HepG2 (cell line): ENCODE data around the gene GUK1. TPM values are rescaled to one million over a fixed set of nuclear protein-coding genes. Genes with fewer than 3 reads are reported as not detected.
A peak's percentile ranks its signal among the peaks of the same experiment; 100 is the strongest.

Experiments
- ATAC-seq: fragments of 200-7000 bp; cut with Tn5 transposase; 3 replicates; pipeline ENCODE4 v1.9.1; 2020; ENCODE audit warnings: mild to moderate bottlenecking, moderate library complexity
- BruUV-seq: library from RNA; stranded (reverse); fragments of 400-500 nt; replicated peaks from 2 replicates; lab custom pipeline; 2021; lab: Mats Ljungman, UMichigan
- CTCF ChIA-PET: fragments of 300-600 bp; formaldehyde crosslinking; extraction: SDS; loops from one replicate; lab custom pipeline; 2021; ENCODE audit warnings: low total read pairs, inconsistent platforms, low intra/inter-chr PET ratio; lab: Yijun Ruan, JAX
- POLR2A ChIA-PET: fragments of 350-600 bp; sonication (Branson Sonifier 250); formaldehyde crosslinking; loops from one replicate; lab custom pipeline; 2020; ENCODE audit warnings: antibody characterized with exemption, inconsistent platforms; lab: Yijun Ruan, JAX
- DNase-seq: peaks from one replicate; pipeline ENCODE4 v3.0.0-alpha.2; 2015; ENCODE audit warnings: low spot score
- FAIRE-seq: peaks from 3 replicates; lab custom pipeline; 2011; peaks lifted over from hg19 to GRCh38; lab: Jason Lieb, UNC
- H2AFZ ChIP-seq: one replicate; pipeline ENCODE4 v1.6.1; 2011; ENCODE audit warnings: low read length, inconsistent platforms
- H3K27ac ChIP-seq: fragments of 300-600 bp; 3 replicates; pipeline ENCODE4 v1.8.0; 2011; ENCODE audit warnings: mixed run types, mild to moderate bottlenecking, mixed read lengths, low read length, inconsistent platforms; ENCODE audit not compliant: insufficient read depth; ENCODE audit errors: extremely low read length
- H3K27me3 ChIP-seq, 2 experiments: fragments of 200-600 bp in 1 of 2; 2 replicates in 1 of 2; 3 replicates in 1 of 2; pipeline versions ENCODE4 v1.6.0 to v1.8.0; 2011; ENCODE audit warnings: low read length in 2 of 2, mild to moderate bottlenecking in 2 of 2, moderate library complexity in 2 of 2, inconsistent platforms in 1 of 2; ENCODE audit not compliant: insufficient read depth in 2 of 2, control insufficient read depth in 1 of 2
- H3K36me3 ChIP-seq, 2 experiments: fragments of 200-600 bp in 1 of 2; replicated peaks in 1 of 2; 2 replicates in 1 of 2; 3 replicates in 1 of 2; pipeline versions ENCODE4 v1.5.1 to v1.8.0; 2011; ENCODE audit warnings: low read length in 2 of 2, inconsistent platforms in 1 of 2; ENCODE audit not compliant: insufficient read depth in 2 of 2, control insufficient read depth in 1 of 2
- H3K4me1 ChIP-seq: 2 replicates; pipeline ENCODE4 v1.5.1; 2012; ENCODE audit warnings: low read length, inconsistent platforms; ENCODE audit not compliant: insufficient read depth
- H3K4me2 ChIP-seq: 2 replicates; pipeline ENCODE4 v1.6.0; 2011; ENCODE audit warnings: low read depth, low read length, inconsistent platforms
- H3K4me3 ChIP-seq, 3 experiments: fragments of 200-600 bp in 1 of 3; sonication (generic), shearing (Covaris generic) in 1 of 3; replicated peaks in 1 of 3; 2 replicates each; pipeline ENCODE4 v1.5.1; 2011 to 2016; ENCODE audit warnings: low read length in 3 of 3, inconsistent platforms in 2 of 3, low read depth in 2 of 3, mild to moderate bottlenecking in 2 of 3, control low read depth in 1 of 3, mixed read lengths in 1 of 3; ENCODE audit not compliant: insufficient read depth in 1 of 3
- H3K79me2 ChIP-seq: one replicate; pipeline ENCODE4 v1.6.1; 2011; ENCODE audit warnings: low read length, inconsistent platforms; ENCODE audit not compliant: insufficient read depth
- H3K9ac ChIP-seq: 2 replicates; pipeline ENCODE4 v1.6.0; 2011; ENCODE audit warnings: mild to moderate bottlenecking, low read depth, low read length, inconsistent platforms; ENCODE audit not compliant: insufficient read depth
- H3K9me3 ChIP-seq: 2 replicates; pipeline ENCODE4 v1.5.1; 2012; ENCODE audit warnings: mild to moderate bottlenecking, low read length
- H4K20me1 ChIP-seq: 2 replicates; pipeline ENCODE4 v1.6.0; 2011; ENCODE audit warnings: inconsistent platforms, mild to moderate bottlenecking, low read length, moderate library complexity; ENCODE audit not compliant: insufficient read depth
- ERF ChIP-seq: IDR thresholded peaks from 2 replicates; pipeline ENCODE4 v1.6.1; 2018; ENCODE audit warnings: missing biosample characterization, missing genetic modification reagents
- SOX6 ChIP-seq, 2 experiments: fragments of 450-650 bp in 1 of 2; sonication (generic) in 1 of 2; formaldehyde crosslinking in 1 of 2; IDR thresholded peaks; 2 replicates each; pipeline versions ENCODE4 v1.4.0 to v1.6.1; 2017 to 2020; ENCODE audit warnings: antibody characterized with exemption in 1 of 2, mild to moderate bottlenecking in 1 of 2, missing genetic modification reagents in 1 of 2
- STAG1 ChIP-seq: sonication (generic); formaldehyde crosslinking; IDR thresholded peaks from 2 replicates; pipeline ENCODE4 v1.4.0; 2020; ENCODE audit warnings: missing genetic modification reagents
- ZNF101 ChIP-seq: sonication (generic); formaldehyde crosslinking; IDR thresholded peaks from 2 replicates; pipeline ENCODE4 v1.4.0; 2020; ENCODE audit warnings: mild to moderate bottlenecking, low read depth, missing genetic modification reagents, borderline replicate concordance
- ZNF333 ChIP-seq: sonication (generic); formaldehyde crosslinking; IDR thresholded peaks from 2 replicates; pipeline ENCODE4 v1.4.0; 2020; ENCODE audit warnings: mild to moderate bottlenecking, missing genetic modification reagents, borderline replicate concordance
- WGBS: methylation state at CpG from one replicate; pipeline ENCODE4 v1.1.6; 2017; ENCODE audit warnings: low lambda C conversion rate; 5-methylcytosine and 5-hydroxymethylcytosine counted together
- in situ Hi-C: cut with HindIII; loops from 2 replicates; pipeline ENCODE4 v1.10.0; 2017; ENCODE audit warnings: low pct_unique_long_range_greater_than_20kb; ENCODE audit not compliant: extremely low pct_ligation_motif_present
- intact Hi-C: fragments of 100-400 bp; cut with micrococcal nuclease; formaldehyde crosslinking; loops from one replicate; pipeline ENCODE4 v1.10.0; 2022; ENCODE audit not compliant: unreplicated experiment
- polyA plus RNA-seq, 8 experiments: library from polyadenylated mRNA; depleted of rRNA in 3 of 8; stranded (reverse) in 7 of 8; unstranded in 1 of 8; fragments of >200 nt; fragmentation: Illumina TruSeq in 4 of 8; extraction: Trizol in 4 of 8; gene quantifications; 2 replicates each; pipeline versions ENCODE4 v1.2.1 to v1.2.3, GENCODE V29; 2011 to 2016; ENCODE audit warnings: low read depth in 4 of 8, missing spikeins in 1 of 8, mixed read lengths in 1 of 8; ENCODE audit not compliant: insufficient read depth in 1 of 8
- total RNA-seq, 5 experiments: library from RNA; depleted of rRNA; stranded (reverse); fragments of >200 nt; fragmentation: Illumina TruSeq; extraction: Trizol; gene quantifications; 2 replicates each; pipeline ENCODE4 v1.2.3, GENCODE V29; 2016; ENCODE audit warnings: low read depth in 1 of 5
- TF ChIP-seq, protein P1 (sequence below): sonication (generic); formaldehyde crosslinking; IDR thresholded peaks from 2 replicates; pipeline ENCODE4 v1.5.0; 2020; ENCODE audit warnings: mild to moderate bottlenecking, missing genetic modification reagents, moderate library complexity
- TF ChIP-seq, protein P2 (sequence below): sonication (generic); formaldehyde crosslinking; IDR thresholded peaks from 2 replicates; pipeline ENCODE4 v1.8.1; 2023; ENCODE audit warnings: mild to moderate bottlenecking, missing genetic modification reagents
- TF ChIP-seq, protein P3 (sequence below): sonication (generic); formaldehyde crosslinking; IDR thresholded peaks from 2 replicates; pipeline ENCODE4 v1.8.0; 2022; ENCODE audit warnings: mild to moderate bottlenecking, missing genetic modification reagents, moderate library complexity

Gene GUK1
- total and polyA plus RNA-seq, 2 of the 13 experiments (the other 11 are each of a cell fraction or from before 2014, with no cell fraction given): 116 to 154 TPM

DNA sequence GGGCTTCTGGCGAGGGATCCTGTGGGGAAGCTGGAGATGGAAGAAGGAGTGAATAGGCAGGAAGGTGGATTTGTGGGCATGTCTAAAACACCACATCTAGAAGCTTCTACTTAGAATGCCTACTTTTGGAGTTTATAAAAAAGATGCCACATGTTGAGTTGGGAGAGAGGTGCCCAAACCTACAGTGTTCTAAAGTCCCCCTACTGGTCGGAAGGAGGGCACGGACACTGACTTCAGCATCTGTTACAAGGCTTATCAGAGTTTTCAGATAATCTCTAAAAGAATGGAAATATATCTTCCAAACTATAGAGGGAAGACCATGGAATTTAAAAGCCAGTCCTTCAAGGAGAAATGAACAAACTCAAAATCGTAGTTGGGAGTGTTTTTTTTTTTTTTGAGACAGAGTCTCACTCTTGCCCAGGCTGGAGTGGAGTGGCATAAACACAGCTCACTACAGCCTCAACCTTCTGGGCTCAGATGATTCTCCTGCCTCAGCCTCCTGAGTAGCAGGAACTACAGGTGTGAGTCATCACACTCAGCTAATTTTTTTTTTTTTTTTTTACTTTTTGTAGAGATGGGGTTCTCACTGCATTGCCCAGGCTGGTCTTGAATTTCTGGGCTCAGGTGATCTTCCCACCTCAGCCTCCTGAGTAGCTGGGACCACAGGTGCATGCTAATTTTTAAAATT lies 40.3 kb downstream of the GUK1 start:
- ChIA-PET POLR2A (no interaction called here), CTCF (interaction anchor here (2.3 kb wide), 1 partner anchor 50 kb away, joined by 6 read pairs; no protein-coding TSS in a partner anchor)
- Histone ChIP-seq H4K20me1 (no peaks in the 10 kb centered on the region), H3K4me1 (peaks cover 7% of the 10 kb centered on the region), H3K27ac (no peak overlapping the region), H3K27me3 (no peaks in the 10 kb centered on the region; a peak in 1 of 5 replicates), H3K9ac (no peak overlapping the region), H3K4me3 (no peak overlapping the region), H3K4me2 (no peak overlapping the region), H2AFZ (no peak overlapping the region), H3K36me3 (no peaks in the 10 kb centered on the region), H3K79me2 (no peaks in the 10 kb centered on the region), H3K9me3 (no peaks in the 10 kb centered on the region)
- TF ChIP-seq STAG1: 0 out of 2 replicates have a peak, but pooled peaks have one; percentile 21
- TF ChIP-seq, protein P1, sequence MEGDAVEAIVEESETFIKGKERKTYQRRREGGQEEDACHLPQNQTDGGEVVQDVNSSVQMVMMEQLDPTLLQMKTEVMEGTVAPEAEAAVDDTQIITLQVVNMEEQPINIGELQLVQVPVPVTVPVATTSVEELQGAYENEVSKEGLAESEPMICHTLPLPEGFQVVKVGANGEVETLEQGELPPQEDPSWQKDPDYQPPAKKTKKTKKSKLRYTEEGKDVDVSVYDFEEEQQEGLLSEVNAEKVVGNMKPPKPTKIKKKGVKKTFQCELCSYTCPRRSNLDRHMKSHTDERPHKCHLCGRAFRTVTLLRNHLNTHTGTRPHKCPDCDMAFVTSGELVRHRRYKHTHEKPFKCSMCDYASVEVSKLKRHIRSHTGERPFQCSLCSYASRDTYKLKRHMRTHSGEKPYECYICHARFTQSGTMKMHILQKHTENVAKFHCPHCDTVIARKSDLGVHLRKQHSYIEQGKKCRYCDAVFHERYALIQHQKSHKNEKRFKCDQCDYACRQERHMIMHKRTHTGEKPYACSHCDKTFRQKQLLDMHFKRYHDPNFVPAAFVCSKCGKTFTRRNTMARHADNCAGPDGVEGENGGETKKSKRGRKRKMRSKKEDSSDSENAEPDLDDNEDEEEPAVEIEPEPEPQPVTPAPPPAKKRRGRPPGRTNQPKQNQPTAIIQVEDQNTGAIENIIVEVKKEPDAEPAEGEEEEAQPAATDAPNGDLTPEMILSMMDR (CRISPR knock-in tag): peak; percentile 36; the same call in 1 of the 2 replicates
- no peak for TF ChIP-seq ERF (CRISPR knock-in tag)
- in situ Hi-C loops (no loop called here), intact Hi-C loops (loop anchor here (2.0 kb wide), 1 partner anchor 50 kb away; no protein-coding TSS in a partner anchor)
- WGBS: 33% methylated on average over 4 of the region's 4 CpGs
- DNase-seq (peak; percentile 25), ATAC-seq (peak; percentile 66), FAIRE-seq (no peak)
- no TSS peak for BruUV-seq

DNA sequence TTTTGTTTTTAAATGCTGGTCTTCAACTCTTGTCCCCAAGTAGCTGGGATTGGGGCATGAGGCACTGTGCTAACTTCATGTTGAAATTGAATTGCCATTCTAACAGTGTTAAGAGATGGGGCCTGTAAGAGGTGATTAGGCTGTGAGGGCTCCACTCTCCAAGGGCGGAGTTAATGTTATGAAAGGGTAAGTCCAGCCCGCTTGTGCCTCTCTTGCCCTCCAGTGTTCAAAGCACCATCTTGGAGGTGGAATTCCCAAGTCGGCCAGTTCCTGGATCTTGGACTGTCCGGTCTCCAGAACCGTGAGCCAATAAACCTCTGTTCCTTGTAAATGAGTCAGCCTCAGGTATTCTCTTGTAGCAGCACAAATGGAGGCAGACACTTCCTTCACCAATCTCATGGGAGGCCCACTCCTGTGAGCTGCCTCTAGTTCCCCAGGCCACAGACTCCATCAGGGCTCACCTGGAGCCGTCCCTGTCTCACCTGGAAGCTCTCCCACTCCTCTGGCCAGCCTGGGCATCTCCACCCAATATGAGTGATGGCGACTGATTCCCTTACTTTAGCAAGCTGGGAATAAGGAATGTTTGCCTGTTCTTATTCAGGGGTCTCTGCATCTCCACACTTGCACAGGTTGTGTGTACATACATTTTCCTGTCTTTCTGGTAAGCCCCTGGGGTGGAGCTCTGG lies 41.0 kb downstream of the GUK1 start:
- POLR2A ChIA-PET: no interaction called here

More for the DNA sequence above, 41.0 kb downstream of the GUK1 start:
- H3K36me3 ChIP-seq: no peaks in the 10 kb centered on the region
- FAIRE-seq: no peak
- no peak overlapping the region for H2AFZ ChIP-seq
- intact Hi-C loops: loop anchor here (2.0 kb wide), 1 partner anchor 50 kb away; no protein-coding TSS in a partner anchor
- ATAC-seq: no peak
- no peaks in the 10 kb centered on the region for H4K20me1 ChIP-seq
- no peak overlapping the region for H3K27ac ChIP-seq
- TF ChIP-seq, protein P2, sequence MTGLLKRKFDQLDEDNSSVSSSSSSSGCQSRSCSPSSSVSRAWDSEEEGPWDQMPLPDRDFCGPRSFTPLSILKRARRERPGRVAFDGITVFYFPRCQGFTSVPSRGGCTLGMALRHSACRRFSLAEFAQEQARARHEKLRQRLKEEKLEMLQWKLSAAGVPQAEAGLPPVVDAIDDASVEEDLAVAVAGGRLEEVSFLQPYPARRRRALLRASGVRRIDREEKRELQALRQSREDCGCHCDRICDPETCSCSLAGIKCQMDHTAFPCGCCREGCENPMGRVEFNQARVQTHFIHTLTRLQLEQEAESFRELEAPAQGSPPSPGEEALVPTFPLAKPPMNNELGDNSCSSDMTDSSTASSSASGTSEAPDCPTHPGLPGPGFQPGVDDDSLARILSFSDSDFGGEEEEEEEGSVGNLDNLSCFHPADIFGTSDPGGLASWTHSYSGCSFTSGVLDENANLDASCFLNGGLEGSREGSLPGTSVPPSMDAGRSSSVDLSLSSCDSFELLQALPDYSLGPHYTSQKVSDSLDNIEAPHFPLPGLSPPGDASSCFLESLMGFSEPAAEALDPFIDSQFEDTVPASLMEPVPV: no peak
- TF ChIP-seq ZNF101 (CRISPR knock-in tag) (no peak), SOX6 (IDR thresholded peaks at IDR 0.05) (no peak), SOX6 (CRISPR knock-in tag; IDR thresholded peaks at IDR 0.05) (no peak), ZNF333 (CRISPR knock-in tag) (no peak)
- TF ChIP-seq, protein P3, sequence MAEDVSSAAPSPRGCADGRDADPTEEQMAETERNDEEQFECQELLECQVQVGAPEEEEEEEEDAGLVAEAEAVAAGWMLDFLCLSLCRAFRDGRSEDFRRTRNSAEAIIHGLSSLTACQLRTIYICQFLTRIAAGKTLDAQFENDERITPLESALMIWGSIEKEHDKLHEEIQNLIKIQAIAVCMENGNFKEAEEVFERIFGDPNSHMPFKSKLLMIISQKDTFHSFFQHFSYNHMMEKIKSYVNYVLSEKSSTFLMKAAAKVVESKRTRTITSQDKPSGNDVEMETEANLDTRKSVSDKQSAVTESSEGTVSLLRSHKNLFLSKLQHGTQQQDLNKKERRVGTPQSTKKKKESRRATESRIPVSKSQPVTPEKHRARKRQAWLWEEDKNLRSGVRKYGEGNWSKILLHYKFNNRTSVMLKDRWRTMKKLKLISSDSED (CRISPR knock-in tag): no peak
- H3K79me2 ChIP-seq: no peaks in the 10 kb centered on the region
- no peak overlapping the region for H3K4me2 ChIP-seq
- BruUV-seq: no TSS peak
- DNase-seq: no peak
- CTCF ChIA-PET: interaction anchor here (2.3 kb wide), 1 partner anchor 50 kb away, joined by 6 read pairs; no protein-coding TSS in a partner anchor
- no peak overlapping the region for H3K4me3 ChIP-seq
- H3K9me3 ChIP-seq: no peaks in the 10 kb centered on the region
- in situ Hi-C loops: no loop called here
- H3K4me1 ChIP-seq: peaks cover 7% of the 10 kb centered on the region
- 83% methylated on average over 7 of the region's 7 CpGs for WGBS
- H3K27me3 ChIP-seq: no peaks in the 10 kb centered on the region; a peak in 1 of 5 replicates
- no peak overlapping the region for H3K9ac ChIP-seq
